ENCODE data around the gene EBI3. TPM values are rescaled to one million over a fixed set of nuclear protein-coding genes. Genes with fewer than 3 reads are reported as not detected.
"Not testable (repeated sequence)": the region's sequence is repeated elsewhere in the genome, so short reads cannot be mapped to it uniquely, and the experiment has no call there.

The EBI3 gene
- total RNA-seq, 1 experiment from 2014 or later: not detected

DNA sequence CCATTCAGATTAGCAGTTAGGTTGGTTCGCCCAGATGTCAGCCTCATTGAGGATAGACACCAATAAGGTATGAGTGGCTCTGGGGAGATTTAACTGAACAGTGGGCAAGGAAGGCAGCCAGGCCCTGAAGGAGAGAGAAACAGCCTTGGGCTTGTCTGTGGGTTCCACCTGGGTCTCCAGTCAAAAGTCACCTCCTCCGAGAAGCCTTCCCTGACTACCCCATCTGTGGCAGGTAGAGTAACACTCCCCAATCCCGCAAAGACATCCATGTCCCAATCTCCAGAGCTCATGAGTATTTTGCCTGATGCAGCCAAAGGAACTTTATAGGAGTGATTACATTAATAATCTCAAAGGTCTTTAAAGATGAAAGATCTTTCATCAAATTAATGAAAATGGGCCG, 9.5 kb downstream of the EBI3 start:
- no peaks in the 10 kb centered on the region for H3K4me1 ChIP-seq
- no peak overlapping the region for H3K27ac ChIP-seq
- H3K9me3 ChIP-seq (replicated peaks): no peaks in the 10 kb centered on the region; the same call in 1 of the 2 replicates
- no peaks in the 10 kb centered on the region for H3K36me3 ChIP-seq
- no peak for DNase-seq
- H3K27me3 ChIP-seq: no peaks in the 10 kb centered on the region; the same call in 1 of the 2 replicates
- no peak overlapping the region for H3K4me3 ChIP-seq

GRCh38 chr19:4241824-4242430, 12.6 kb downstream of the EBI3 start:
- Histone ChIP-seq H3K4me1 (0 out of 2 replicates have a peak, but pooled peaks cover 3% of the 10 kb centered on the region), H3K27ac (no peak overlapping the region), H3K36me3 (no peaks in the 10 kb centered on the region), H3K9me3 (replicated peaks) (no peaks in the 10 kb centered on the region; the same call in 1 of the 2 replicates), H3K27me3 (no peaks in the 10 kb centered on the region), H3K4me3 (no peak overlapping the region)
- no peak for DNase-seq

DNA sequence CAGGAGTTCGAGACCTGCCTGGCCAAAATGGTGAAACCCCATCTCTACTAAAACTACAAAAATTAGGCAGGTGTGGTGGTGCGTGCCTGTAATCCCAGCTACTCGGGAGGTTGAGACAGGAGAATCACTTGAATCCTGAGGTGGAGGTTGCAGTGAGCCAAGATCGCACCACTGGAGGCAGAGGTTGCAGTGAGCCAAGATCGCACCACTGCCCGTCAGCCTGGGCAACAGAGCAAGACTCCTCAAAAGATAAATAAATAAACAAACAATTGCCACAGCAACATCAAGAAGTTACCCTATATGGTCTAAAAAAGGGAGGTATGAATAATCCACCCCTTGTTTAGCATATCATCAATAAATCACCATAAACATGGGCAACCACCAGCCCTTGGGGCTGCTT, 16.6 kb downstream of the EBI3 start:
- H3K27ac ChIP-seq; H3K9me3 ChIP-seq (replicated peaks); H3K27me3 ChIP-seq; H3K36me3 ChIP-seq; H3K4me3 ChIP-seq; H3K4me1 ChIP-seq; DNase-seq: not testable (repeated sequence)

DNA sequence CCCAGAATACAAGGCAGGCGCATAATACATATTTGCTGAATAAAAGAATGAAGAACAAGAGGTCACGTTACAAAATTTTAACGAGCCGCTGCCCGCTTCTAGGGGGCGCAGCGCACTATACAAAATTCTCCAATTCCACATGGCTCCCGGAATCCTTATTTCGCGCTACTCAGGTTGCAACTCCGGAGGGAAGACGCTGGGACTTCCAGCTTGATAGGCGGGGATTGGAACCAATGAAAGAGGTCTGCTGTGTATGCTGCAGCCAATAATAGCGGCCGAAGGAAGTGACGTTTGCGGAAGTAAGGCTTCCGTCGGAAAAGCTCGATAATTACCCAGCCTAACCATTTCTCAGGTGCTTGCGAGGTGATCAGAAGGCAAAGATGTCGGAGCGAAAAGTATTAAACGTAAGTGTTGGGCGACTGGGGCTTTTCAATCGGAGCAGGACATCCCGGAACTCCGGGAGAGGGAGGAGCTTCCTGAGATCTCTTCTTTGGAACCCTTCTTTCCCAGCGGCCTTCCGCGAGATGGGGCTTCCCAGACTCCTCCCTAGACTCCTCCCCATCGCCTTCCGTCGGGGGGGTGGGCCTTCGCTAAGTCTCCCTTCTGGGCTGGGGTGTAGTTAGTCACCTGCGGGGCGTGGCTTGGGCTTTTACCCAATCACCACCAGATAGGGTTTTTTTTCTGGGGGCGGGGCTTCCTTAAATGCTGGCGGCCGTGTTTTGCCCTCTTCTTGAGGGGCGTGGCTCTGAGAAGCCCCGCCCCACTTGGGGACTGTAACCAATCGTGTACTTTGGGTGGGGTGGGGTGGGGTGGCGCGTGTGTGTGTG, 17.7 kb downstream of the EBI3 start, which contains the start of gene YJU2:
Gene YJU2 (plus strand): TSS at position 314 of the 827 bp plus-strand sequence. CDS start 67 bp downstream, at position 381.
- peaks cover 3% of the 10 kb centered on the region; the same call in 1 of the 2 replicates for H3K4me1 ChIP-seq
- peak within 1 kb of the TSS; percentile 75 for H3K4me3 ChIP-seq
- H3K27ac ChIP-seq: peak within 1 kb of the TSS; percentile 84
- H3K27me3 ChIP-seq: no peaks in the 10 kb centered on the region
- peak; percentile 100 for DNase-seq
- H3K9me3 ChIP-seq (replicated peaks): no peaks in the 10 kb centered on the region; the same call in 1 of the 2 replicates
- H3K36me3 ChIP-seq: peaks cover 15% of the 10 kb centered on the region

DNA sequence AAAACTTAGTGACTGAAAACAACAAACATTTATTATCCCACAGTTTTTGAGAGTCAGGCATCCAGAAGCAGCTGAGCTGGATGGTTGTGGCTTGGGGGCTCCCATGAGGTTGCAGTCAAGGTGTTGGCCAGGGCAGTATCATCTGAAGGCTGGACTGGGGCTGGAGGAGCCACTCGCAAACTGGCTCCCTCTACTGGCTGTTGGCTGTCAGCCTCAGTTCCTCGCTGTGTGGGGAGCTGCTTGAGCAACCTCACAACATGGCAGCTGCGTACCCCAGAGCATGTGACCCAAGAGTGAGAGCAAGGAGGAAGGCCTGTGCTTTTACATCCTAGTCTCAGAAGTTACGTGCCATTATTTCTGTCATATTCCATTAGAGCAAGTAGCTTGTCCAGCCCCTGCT, 27.2 kb downstream of the EBI3 start:
- Histone ChIP-seq H3K27me3 (no peaks in the 10 kb centered on the region), H3K36me3 (peaks cover 38% of the 10 kb centered on the region), H3K27ac (no peak overlapping the region), H3K4me1 (no peaks in the 10 kb centered on the region), H3K9me3 (replicated peaks) (no peaks in the 10 kb centered on the region), H3K4me3 (no peak overlapping the region)
- no peak for DNase-seq

DNA sequence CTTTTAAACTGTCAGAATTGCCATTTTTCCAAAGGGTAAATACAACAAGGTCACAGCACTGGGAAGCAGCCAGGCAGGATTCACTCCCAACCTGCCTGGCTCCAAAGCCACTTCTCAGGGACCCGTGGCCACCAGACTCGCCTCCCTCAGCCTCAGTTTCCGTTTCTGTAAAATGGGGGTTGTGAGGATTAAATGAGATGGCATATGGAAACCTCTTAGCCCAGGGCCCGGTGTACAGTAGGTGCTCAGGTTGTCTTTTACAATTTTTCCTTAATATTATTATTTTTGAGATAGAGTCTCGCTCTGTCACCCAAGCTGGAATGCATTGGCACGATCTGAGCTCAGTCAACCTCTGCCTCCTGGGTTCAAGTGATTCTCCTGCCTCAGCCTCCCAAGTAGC, 27.7 kb downstream of the EBI3 start:
- Histone ChIP-seq H3K27me3 (no peaks in the 10 kb centered on the region), H3K27ac (no peak overlapping the region), H3K36me3 (peaks cover 33% of the 10 kb centered on the region), H3K4me1 (no peaks in the 10 kb centered on the region), H3K4me3 (no peak overlapping the region), H3K9me3 (replicated peaks) (no peaks in the 10 kb centered on the region)
- no peak for DNase-seq

- no peaks in the 10 kb centered on the region for H3K9me3 ChIP-seq (replicated peaks)
- H3K27ac ChIP-seq: no peak overlapping the region
- H3K36me3 ChIP-seq: peaks cover 27% of the 10 kb centered on the region
- H3K4me1 ChIP-seq: no peaks in the 10 kb centered on the region
- no peaks in the 10 kb centered on the region for H3K27me3 ChIP-seq
- no peak overlapping the region for H3K4me3 ChIP-seq
- DNase-seq: no peak
Observed at GRCh38 chr19:4258181-4258580, 28.9 kb downstream of the EBI3 start.

GRCh38 chr19:4260613-4261191, 31.4 kb downstream of the EBI3 start:
- H3K9me3 ChIP-seq (replicated peaks): no peaks in the 10 kb centered on the region
- H3K4me1 ChIP-seq: no peaks in the 10 kb centered on the region
- no peaks in the 10 kb centered on the region for H3K27me3 ChIP-seq

DNA sequence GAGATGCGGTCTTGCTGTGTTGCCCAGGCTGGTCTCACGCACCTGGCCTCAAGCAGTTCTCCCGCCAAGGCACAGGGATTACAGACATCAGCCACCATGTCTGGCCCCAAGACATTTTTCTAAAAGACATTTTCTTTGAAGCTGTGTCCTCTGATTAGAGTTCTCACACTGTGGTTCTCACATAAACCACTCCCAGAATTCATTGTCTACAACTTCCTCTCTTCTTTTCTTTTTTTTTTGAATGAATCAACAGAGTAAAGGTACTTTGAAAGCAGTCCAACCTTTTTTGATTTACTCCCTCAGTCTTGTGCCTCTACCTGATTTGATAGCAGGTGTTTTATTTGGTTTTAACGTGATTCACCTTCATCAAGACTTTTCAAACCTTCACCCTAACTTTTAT, 35.5 kb downstream of the EBI3 start:
- no peaks in the 10 kb centered on the region for H3K9me3 ChIP-seq (replicated peaks)
- H3K27ac ChIP-seq: no peak overlapping the region
- no peaks in the 10 kb centered on the region for H3K4me1 ChIP-seq
- H3K4me3 ChIP-seq: no peak overlapping the region
- peaks cover 2% of the 10 kb centered on the region; the same call in 1 of the 2 replicates for H3K36me3 ChIP-seq
- DNase-seq: no peak
- no peaks in the 10 kb centered on the region for H3K27me3 ChIP-seq

More at GRCh38 chr19:4260613-4261191, 31.4 kb downstream of the EBI3 start:
- no peak overlapping the region for H3K27ac ChIP-seq
- no peak for DNase-seq
- peaks cover 4% of the 10 kb centered on the region; the same call in 1 of the 2 replicates for H3K36me3 ChIP-seq
- H3K4me3 ChIP-seq: no peak overlapping the region

GRCh38 chr19:4266253-4267000, 37.1 kb downstream of the EBI3 start:
- Histone ChIP-seq H3K4me1 (no peaks in the 10 kb centered on the region), H3K9me3 (replicated peaks) (no peaks in the 10 kb centered on the region), H3K36me3 (peaks cover 3% of the 10 kb centered on the region), H3K27ac (no peak overlapping the region), H3K4me3 (no peak overlapping the region), H3K27me3 (no peaks in the 10 kb centered on the region)
- no peak for DNase-seq

GRCh38 chr19:4267101-4267900, 38.0 kb downstream of the EBI3 start:
- peak; percentile 75 to 85 for DNase-seq
- H3K9me3 ChIP-seq (replicated peaks): no peaks in the 10 kb centered on the region
- no peaks in the 10 kb centered on the region for H3K4me1 ChIP-seq
- H3K36me3 ChIP-seq: peaks cover 7% of the 10 kb centered on the region
- H3K27me3 ChIP-seq: no peaks in the 10 kb centered on the region
- no peak overlapping the region for H3K4me3 ChIP-seq
- H3K27ac ChIP-seq: no peak overlapping the region

DNA sequence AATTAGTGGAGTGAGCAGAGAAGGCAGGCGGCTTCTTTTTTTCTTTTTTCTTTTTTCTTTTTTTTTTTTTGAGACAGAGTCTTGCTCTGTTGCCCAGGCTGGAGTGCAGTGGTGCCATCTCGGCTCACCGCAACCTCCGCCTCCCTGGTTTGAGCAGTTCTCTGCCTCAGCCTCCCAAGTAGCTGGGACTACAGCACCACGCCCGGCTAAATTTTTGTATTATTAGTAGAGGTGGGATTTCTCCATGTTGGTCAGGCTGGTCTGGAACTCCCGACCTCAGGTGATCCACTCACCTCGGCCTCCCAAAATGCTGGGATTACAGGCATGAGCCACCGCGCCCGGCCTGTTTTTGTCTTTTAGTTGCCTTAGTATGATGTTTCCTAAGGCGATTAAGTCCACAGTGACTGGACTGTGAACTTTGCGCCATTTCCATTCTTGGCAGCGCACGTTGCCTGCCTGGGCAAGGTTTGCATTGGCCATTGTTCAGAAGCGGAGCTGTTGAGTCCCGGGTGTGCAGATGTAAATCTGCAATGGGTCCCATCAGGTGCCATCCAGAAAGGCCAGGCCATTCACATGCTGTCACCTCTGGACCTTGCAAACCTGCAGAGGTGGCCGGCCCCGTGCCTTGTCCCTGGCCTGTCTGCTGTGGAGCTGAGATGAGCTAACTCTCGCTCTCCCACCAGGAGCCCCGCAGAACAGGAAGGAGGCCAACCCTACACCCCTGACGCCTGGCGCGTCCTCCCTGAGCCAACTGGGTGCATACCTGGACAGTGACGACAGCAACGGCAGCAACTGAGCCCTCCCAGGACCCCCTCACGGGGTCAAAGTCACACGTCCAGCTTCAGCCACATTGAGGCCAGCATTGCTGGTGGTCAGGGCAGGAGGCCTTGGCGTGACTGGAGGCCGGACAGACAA, 38.8 kb downstream of the EBI3 start:
- peaks cover 7% of the 10 kb centered on the region for H3K36me3 ChIP-seq
- DNase-seq: no peak

GRCh38 chr19:4268816-4269430, 39.6 kb downstream of the EBI3 start:
- DNase-seq: no peak
- Histone ChIP-seq H3K4me1 (no peaks in the 10 kb centered on the region), H3K27ac (no peak overlapping the region), H3K4me3 (no peak overlapping the region), H3K27me3 (no peaks in the 10 kb centered on the region), H3K36me3 (peaks cover 7% of the 10 kb centered on the region), H3K9me3 (replicated peaks) (no peaks in the 10 kb centered on the region)

More for the DNA sequence above, 38.8 kb downstream of the EBI3 start:
- H3K9me3 ChIP-seq (replicated peaks): no peaks in the 10 kb centered on the region
- no peaks in the 10 kb centered on the region for H3K4me1 ChIP-seq
- H3K27me3 ChIP-seq: no peaks in the 10 kb centered on the region
- no peak overlapping the region for H3K27ac ChIP-seq
- H3K4me3 ChIP-seq: no peak overlapping the region

Measured in SJCRH30 (cell line).